Daoy (cell line): ENCODE measurements around the gene MEIS1. TPM values are rescaled to one million over a fixed set of nuclear protein-coding genes. Genes with fewer than 3 reads are reported as not detected.

ENCODE experiments used
- DNase-seq: peaks from one replicate; pipeline ENCODE4 v3.0.0-alpha.2; 2015; ENCODE audit warnings: low read depth
- total RNA-seq: library from RNA; depleted of rRNA; stranded (reverse); fragments of >200 nt; shearing (Covaris generic); gene quantifications from 2 replicates; pipeline ENCODE4 v1.2.3, GENCODE V29; 2014

MEIS1 gene
- total RNA-seq, 1 experiment from 2014 or later: 4.5 TPM

- no peak for DNase-seq
Measured at GRCh38 chr2:66506265-66506664, 71.3 kb downstream of the MEIS1 start.

GRCh38 chr2:66507673-66508201 is 72.8 kb downstream of the MEIS1 start:
- DNase-seq: peak; percentile 3

GRCh38 chr2:66508484-66509071 is 73.7 kb downstream of the MEIS1 start:
- peak; percentile 18 for DNase-seq

DNA sequence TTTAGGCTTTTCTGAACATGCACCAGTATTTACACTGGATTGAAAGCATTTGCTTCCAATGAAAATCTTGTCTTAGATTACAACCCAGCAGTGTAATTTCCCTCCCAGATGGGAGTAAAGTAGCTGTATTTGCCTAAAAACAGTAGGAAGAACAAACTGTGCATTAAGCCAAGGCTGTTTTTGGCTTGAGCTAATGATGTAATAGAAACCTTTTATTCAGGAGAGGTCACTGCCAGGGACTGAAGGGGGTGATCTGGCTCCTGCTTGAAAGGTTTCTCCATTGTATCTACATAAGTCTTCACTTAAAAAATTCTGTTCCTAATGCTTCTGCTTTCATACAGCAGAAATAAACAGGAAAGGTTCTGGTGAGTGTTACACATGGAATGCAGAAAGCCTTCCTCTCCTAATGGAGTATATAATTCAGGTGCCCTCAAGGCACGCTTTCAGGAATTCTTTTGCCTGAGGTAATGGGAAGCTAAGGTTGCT is 74.4 kb downstream of the MEIS1 start:
- peak; percentile 27 for DNase-seq

DNA sequence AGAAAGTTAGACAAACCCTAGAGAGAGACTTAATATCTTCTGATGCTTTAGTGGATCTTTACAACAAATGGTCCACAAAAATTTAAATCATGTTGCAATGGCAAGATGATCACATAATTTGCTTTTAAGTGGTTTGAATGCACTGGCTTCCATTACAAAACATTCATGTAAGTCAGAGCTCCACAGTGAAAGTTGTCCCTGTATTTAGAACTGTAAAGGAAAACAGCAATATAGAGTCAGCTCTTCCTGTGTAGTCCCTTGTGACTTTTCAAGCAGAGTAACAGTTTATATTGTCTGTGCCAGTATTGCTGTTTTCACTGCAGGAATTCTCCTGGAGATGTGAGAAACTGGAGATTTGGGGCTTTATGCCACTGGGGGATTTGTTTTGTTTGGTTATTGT is 77.7 kb downstream of the MEIS1 start:
- DNase-seq: no peak

- no peak for DNase-seq
Measured at GRCh38 chr2:66515743-66516142, 80.8 kb downstream of the MEIS1 start.

DNA sequence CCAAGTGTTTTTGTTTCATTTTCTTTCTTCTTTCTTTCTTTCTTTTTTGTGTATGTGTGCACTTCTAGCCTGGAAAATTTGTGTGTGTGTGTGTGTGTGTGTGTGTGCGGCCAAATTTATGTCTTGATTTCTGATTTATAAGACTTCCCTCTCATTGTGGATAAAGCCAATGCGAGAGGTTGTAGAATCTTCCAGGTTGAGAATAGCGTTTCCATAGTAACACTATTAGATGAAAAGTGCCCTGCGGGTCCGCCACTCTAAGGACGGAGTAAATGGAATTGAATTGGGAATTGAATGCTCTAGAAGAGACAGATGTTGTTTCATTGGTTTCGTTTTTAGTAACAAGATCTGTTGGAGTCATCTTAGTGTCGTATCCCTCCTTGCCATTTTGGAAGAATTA is 81.6 kb downstream of the MEIS1 start:
- no peak for DNase-seq

DNA sequence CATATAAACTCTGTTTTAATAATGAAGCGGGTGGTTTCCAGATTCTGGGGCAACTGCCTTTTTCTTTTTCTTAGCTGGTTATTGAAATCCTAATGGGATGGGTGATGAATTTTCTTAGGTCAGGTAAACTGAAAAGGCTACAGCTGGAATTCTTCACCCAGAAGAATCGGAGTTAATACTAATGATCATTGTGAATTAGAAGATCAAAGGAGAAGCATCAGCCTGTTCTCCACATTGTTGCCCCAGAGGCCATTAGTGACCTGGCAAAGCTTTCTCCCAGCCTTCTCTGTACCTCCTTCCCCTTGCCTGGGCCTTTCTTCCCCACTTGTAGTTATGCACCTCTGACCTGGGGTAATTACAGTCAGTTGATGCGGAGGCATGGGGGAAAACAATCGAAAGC is 82.8 kb downstream of the MEIS1 start:
- no peak for DNase-seq

- no peak for DNase-seq
Measured at GRCh38 chr2:66519264-66519843, 84.4 kb downstream of the MEIS1 start.

DNA sequence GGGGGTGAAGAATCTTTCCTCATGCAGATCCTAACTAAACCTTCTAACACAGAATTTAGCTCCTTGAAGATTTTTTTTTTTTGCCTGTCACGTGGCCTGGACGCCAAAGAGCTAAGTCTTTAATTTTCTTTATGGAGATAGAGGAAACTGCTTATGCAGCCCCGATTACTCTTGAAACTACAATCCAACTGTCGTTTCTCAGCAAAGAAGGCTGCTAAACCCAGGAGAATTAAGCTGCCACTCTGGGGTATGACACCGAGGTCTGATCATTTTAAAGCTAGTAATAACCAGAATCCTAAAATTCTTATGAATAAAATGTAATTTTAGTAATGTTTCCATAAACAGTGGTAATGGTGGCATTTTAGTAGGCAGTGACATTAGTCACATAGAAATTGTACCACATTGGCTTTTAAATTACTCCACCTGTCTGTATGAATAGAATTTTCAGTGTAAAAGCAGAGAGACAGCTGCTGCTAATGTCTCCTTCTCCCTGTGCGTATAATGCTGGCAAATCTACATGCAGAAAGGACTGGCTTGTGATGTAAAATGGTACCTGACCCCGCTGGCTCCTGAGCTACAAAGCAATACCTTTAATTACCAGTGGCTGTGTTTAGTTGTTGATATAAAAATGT is 86.5 kb downstream of the MEIS1 start:
- DNase-seq: no peak

GRCh38 chr2:66522611-66523376 is 87.9 kb downstream of the MEIS1 start:
- no peak for DNase-seq

DNA sequence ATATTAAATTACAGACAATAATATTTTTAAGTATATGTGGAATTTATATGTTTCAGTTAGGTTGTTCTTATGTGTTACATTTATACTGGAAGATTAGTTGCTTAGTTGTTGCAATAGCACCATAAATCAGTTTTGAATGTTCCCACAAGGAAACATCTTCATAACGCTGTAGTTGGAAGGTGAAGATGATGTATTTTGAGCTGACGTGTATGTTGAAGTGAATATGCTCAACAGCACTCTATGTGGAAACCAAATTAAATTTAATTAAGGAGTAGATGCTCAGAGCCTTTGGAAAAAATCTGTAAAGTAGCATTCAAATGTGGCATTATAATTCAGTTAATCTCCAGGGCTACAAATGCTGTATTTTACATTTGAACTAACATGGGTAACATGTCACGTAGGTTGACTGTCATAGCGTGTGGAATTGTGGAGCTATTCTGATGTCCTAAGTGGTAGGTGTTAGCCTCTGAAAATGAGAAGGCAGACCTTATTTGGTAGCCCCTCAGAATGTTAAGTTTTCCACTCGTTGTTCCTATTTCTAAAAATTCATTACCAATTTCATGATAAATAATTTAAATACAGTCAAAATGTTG is 88.5 kb downstream of the MEIS1 start:
- DNase-seq: no peak

GRCh38 chr2:66523990-66524389 is 89.1 kb downstream of the MEIS1 start:
- no peak for DNase-seq

GRCh38 chr2:66525606-66526005 is 90.7 kb downstream of the MEIS1 start:
- no peak for DNase-seq

DNA sequence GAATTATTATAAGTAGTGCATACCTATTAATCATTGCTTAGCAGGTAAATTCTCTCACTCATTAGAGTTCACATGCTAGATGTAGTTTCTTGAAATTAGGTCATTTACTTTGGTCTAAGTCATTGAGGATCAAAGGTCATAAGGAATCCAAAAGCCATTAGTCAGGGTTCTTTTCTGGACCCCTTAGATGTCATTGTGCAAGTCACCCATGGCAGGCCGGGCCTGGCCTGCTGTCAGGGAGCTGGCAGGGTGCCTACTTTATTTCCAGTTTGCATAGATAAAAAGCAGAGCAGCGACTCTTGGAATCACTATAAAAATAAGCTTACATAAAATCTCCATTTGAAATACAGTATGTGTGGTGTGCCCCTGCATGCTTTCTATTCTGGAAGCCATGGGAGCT is 91.3 kb downstream of the MEIS1 start:
- DNase-seq: no peak

GRCh38 chr2:66528974-66529724 is 94.2 kb downstream of the MEIS1 start:
- DNase-seq: no peak

DNA sequence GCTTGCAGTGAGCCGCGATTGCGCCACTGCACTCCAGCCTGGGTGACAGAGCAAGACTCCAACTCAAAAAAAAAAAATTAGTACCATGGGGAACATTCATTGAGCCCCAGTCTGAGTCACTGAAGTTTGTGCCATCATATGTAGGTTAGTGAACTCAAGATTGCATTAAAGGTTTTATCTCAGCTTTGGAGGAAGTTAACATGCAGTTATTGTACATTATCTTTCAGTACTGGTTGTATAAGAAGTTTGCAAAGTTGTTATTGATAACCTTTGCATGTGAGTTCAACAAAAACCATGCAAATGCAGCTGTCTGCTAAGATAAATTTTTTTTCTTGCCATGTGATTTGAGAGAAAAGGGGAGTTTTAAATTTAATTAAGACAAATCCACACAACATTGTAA is 95.7 kb downstream of the MEIS1 start:
- DNase-seq: no peak

DNA sequence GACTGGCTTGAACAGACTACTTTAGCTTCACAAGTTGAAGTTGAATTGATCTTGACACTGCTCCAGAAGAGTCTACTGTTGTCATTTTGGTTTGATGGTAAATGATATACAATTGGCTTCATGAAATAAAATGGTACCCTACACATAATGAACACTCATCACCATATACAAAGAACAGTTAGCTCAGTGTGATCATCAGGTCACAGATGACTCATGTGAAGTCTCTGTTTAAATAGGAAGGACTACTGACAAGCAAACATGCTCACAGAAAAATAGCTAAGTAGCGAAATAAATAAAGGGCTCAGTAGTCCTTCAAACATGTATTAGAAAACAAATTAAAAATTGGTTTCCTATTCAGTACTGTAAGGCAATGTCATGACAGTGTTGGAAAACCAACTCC is 96.2 kb downstream of the MEIS1 start:
- DNase-seq: no peak

GRCh38 chr2:66531567-66531966 is 96.6 kb downstream of the MEIS1 start:
- DNase-seq: no peak

- DNase-seq: no peak
Measured at GRCh38 chr2:66532972-66533868, 98.3 kb downstream of the MEIS1 start.
